AG09309 (cell line): ENCODE data around the gene RTN4R.
A peak's percentile ranks its signal among the peaks of the same experiment; 100 is the strongest.

Experiments
- DNase-seq: peaks from one replicate; pipeline ENCODE4 v3.0.0-alpha.2; 2010; ENCODE audit warnings: low read depth
- H3K4me3 ChIP-seq: 2 replicates; pipeline ENCODE4 v1.5.1; 2011; ENCODE audit warnings: mild to moderate bottlenecking, low read depth, low read length, moderate library complexity; ENCODE audit not compliant: control insufficient read depth
- TF ChIP-seq, protein P1 (sequence below): IDR thresholded peaks from 2 replicates; pipeline ENCODE4 v1.5.1; 2011; ENCODE audit warnings: mild to moderate bottlenecking, low read depth, low read length, inconsistent platforms; ENCODE audit not compliant: insufficient read depth, control insufficient read depth; ENCODE audit errors: missing control alignments

The RTN4R gene

DNA sequence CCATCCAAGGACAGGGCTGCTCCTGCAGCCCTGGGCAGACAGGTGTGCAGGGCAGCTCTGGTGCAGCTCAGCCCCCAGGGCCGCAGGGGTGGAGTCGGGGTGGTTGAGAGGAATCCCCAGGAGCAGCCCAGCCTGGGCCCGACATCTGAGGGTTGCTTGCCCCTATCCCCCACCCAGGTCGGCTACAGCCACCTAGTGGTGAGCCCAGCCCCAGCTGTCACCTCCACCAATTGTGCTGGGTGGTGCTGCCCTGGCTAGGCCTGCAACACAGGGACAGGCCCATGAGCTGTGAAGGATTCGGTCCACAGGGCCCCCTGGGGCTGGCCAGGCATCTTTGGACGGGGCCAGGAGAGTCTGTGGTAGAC lies 29.6 kb downstream of the RTN4R start:
- TF ChIP-seq, protein P1, sequence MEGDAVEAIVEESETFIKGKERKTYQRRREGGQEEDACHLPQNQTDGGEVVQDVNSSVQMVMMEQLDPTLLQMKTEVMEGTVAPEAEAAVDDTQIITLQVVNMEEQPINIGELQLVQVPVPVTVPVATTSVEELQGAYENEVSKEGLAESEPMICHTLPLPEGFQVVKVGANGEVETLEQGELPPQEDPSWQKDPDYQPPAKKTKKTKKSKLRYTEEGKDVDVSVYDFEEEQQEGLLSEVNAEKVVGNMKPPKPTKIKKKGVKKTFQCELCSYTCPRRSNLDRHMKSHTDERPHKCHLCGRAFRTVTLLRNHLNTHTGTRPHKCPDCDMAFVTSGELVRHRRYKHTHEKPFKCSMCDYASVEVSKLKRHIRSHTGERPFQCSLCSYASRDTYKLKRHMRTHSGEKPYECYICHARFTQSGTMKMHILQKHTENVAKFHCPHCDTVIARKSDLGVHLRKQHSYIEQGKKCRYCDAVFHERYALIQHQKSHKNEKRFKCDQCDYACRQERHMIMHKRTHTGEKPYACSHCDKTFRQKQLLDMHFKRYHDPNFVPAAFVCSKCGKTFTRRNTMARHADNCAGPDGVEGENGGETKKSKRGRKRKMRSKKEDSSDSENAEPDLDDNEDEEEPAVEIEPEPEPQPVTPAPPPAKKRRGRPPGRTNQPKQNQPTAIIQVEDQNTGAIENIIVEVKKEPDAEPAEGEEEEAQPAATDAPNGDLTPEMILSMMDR = peak; percentile 38
- no peak for DNase-seq
- H3K4me3 ChIP-seq = no peak overlapping the region

DNA sequence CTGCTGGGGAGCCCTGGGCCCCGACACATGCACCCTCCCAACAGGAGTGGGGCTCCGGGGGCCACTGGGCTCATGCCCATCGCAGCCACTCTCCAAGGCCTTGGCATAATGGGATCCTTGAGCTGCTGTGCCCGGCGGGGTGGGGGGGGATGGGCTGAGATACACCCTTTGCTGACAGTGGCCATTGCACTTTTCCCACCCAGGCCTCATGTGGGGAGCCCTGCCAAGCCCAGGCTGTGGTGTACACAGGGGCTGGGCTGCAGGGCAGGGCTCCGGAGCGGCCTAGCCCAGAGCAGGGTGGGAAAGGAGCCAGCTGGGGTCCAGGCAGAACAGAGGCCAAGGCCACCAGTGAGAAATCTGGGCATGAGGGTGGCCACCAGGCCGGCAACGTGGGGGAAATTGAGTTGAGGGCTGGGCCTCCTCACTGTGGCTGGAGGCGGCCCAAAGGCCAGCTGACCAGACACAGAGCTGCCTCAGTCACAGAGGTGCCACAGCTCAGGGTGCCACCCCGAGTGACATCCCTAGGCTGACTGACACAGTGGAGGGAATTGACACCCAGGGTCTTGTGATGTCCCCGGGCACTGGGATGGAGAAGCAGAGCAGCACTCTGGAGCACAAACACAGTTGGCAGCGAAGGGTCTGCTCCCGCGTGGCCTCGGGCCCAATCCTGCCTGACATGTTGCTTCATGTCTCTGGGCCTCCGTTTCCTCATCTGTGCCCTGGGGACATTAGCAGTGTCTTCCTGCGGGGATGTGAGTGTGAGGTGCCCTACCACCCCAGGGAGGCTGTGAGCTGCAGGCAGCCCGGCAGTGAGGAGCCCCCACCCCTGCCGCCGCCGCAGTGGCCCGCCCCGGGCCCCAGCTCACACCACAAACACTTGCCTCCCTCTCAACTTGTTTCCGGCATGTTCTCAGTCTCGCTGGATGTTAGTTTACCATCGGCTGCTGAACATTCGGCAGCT lies 30.4 kb downstream of the RTN4R start:
- no peak overlapping the region for H3K4me3 ChIP-seq
- DNase-seq = no peak

DNA sequence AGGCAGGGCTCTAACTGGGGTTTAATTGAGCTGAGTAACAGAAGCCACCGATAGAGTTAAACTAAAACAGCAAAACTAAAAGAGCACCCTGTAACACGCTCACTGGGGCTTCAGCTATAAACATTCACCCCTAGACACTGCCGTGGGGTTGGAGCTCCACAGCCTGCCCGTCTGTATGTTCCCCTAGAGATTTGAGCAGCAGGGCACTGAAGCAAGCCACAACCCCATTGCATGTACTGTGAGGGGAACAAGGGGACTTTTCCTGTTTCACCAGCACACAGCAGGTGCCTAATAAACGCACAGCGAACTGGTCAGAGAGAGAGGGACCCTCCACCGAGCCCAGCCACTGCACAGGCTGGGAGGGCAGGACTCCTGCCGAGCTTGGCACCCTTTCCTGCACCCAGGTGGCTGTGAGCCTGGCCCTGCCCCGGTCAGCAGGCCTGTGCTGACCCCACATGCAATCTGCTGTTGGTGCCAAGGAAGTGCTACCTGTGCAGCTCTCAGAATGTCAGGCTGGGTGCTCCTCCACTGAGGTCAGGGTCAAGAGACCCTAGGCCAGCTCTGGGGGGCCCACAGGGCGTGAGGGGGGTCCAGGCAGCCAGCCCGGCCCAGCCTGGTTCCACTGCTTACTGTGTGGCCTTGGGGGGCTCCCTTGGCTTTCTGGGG lies 31.9 kb downstream of the RTN4R start:
- H3K4me3 ChIP-seq = no peak overlapping the region
- TF ChIP-seq, protein P1 = no peak
- no peak for DNase-seq

More for the DNA sequence above, 30.4 kb downstream of the RTN4R start:
- TF ChIP-seq, protein P1 = no peak

DNA sequence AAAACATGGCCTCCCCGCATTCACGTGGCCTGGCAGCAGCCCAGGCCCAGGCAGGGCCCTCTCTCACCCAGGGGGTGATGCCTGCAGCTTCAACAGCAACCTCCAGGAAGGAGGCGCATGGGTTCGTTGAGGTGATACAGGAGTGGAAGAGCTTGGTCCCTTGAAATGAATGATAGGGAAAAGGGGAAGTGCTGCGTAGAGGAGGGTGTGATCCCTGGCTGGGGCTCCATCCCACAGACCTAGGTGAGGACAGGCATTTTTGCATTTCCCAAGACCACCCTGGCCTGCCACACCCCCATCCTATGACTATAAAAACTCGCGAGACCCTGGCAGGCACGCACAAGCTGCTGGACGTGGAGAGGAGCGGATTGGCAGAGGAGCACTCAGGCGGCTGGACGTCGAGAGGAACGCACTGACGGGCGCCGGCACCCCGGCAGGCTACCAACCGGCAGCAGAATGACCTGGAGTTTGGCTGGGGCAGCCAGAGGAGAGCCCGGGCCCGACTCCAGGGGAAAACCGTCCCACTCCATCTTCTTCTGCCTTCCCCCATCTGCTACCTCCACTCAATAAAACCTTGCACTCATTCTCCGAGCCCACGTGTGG lies 32.6 kb downstream of the RTN4R start:
- H3K4me3 ChIP-seq = no peak overlapping the region
- DNase-seq = no peak
- TF ChIP-seq, protein P1 = no peak

DNA sequence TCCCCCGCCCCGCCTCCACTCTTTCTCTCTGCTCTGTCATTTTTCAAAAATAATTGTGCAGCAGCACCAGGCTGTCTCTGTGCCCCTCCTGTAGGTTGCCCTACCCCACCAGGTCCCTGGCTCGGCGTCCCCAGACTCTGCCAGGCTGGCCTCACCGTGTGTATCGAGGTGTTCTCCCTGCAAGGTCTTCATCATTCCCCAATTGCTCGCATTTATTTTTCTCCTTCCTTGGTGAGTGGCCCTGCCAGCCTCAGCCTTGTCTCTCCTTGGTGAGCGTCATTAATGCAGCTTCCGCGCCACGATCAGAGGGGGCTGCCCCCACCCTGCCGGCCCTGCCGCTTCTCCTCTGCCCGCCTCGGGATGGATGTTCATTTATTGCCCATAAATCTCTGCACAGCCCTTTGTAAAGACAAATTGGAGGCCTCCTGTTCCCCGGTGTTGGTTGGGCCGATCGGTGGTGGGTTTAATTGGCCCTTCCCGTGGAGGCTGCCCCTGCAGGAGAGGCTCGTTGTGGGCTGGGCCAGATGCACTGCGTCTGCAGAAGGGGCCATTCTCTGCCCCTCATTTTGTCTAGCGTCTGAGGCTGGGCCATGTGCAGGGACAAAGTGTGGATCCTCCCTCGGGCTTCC lies 33.2 kb downstream of the RTN4R start:
- no peak for DNase-seq
- H3K4me3 ChIP-seq = no peak overlapping the region
- TF ChIP-seq, protein P1 = no peak

DNA sequence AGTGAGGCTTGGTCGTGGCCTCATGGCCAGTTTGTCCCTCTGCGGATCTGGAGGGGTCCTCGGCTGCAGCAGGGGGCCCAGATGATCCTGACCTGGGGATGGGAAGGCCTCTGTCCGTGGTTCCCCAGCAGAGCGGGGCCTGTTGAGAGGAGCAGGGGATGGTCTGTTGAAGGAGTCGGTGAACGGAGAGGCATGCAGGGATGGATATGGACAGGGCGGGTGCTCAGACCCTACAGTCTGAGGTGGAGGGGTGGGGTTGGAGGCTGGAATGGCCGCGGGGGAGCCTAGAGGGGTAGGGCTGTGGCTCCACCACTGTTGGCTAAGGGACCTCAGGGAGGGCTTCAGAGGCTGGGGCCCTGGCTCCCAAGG lies 33.8 kb downstream of the RTN4R start:
- H3K4me3 ChIP-seq = no peak overlapping the region
- TF ChIP-seq, protein P1 = no peak
- no peak for DNase-seq
